K562 (cell line): ENCODE data around the gene ATXN10. TPM values are rescaled to one million over a fixed set of nuclear protein-coding genes. Genes with fewer than 3 reads are reported as not detected.

Experiments used
- ATAC-seq: fragments of 200-7000 bp; cut with Tn5 transposase; 3 replicates; pipeline ENCODE4 v1.9.1; 2020; ENCODE audit warnings: moderate library complexity
- BruUV-seq: library from RNA; stranded (reverse); fragments of 400-500 nt; replicated peaks from 2 replicates; lab custom pipeline; 2021; lab: Mats Ljungman, UMichigan
- CTCF ChIA-PET: fragments of 300-600 bp; formaldehyde crosslinking; extraction: SDS; loops from one replicate; lab custom pipeline; 2021; ENCODE audit warnings: low intra/inter-chr PET ratio; lab: Yijun Ruan, JAX
- POLR2A ChIA-PET: fragments of 300-600, 350-650 bp; sonication (Branson Sonifier 250); formaldehyde crosslinking; extraction: SDS; loops from one replicate; lab custom pipeline; 2021; ENCODE audit warnings: antibody characterized with exemption, inconsistent platforms; lab: Yijun Ruan, JAX
- DNase-seq, 4 experiments: peaks; one replicate each; pipeline versions ENCODE4 v3.0.0 to v3.0.0-alpha.2; 2011 to 2018; ENCODE audit warnings: low spot score in 3 of 4, mixed read lengths in 3 of 4; ENCODE audit errors: extremely low read depth in 1 of 4
- FAIRE-seq: peaks from 2 replicates; lab custom pipeline; 2011; peaks lifted over from hg19 to GRCh38; lab: Jason Lieb, UNC
- H2AFZ ChIP-seq: 2 replicates; pipeline ENCODE4 v1.6.0; 2011; ENCODE audit warnings: low read depth, low read length, control low read depth, inconsistent platforms
- H3K27ac ChIP-seq: fragments of 200-600 bp; 3 replicates; pipeline ENCODE4 v1.8.0; 2011; ENCODE audit warnings: low read depth, mild to moderate bottlenecking, control low read depth, inconsistent platforms, low read length, moderate library complexity, mixed read lengths; ENCODE audit errors: extremely low read depth
- H3K27me3 ChIP-seq, 2 experiments: fragments of 300-600 bp in 1 of 2; 2 replicates in 1 of 2; 3 replicates in 1 of 2; pipeline versions ENCODE4 v1.6.0 to v1.8.0; 2011; ENCODE audit warnings: inconsistent platforms in 2 of 2, low read length in 2 of 2, mild to moderate bottlenecking in 1 of 2, mixed read lengths in 1 of 2, moderate library complexity in 1 of 2; ENCODE audit not compliant: control insufficient read depth in 2 of 2, insufficient read depth in 2 of 2
- H3K36me3 ChIP-seq: fragments of 300-600 bp; 3 replicates; pipeline ENCODE4 v1.8.0; 2011; ENCODE audit warnings: mild to moderate bottlenecking, low read length, inconsistent platforms; ENCODE audit not compliant: control insufficient read depth, insufficient read depth
- H3K4me1 ChIP-seq, 2 experiments: fragments of 200-600 bp in 1 of 2; replicated peaks in 1 of 2; 2 replicates in 1 of 2; 3 replicates in 1 of 2; pipeline versions ENCODE4 v1.5.1 to v1.8.0; 2011; ENCODE audit warnings: inconsistent platforms in 2 of 2, low read length in 2 of 2, mild to moderate bottlenecking in 1 of 2, mixed read lengths in 1 of 2, moderate library complexity in 1 of 2; ENCODE audit not compliant: control insufficient read depth in 2 of 2, insufficient read depth in 2 of 2
- H3K4me2 ChIP-seq: 2 replicates; pipeline ENCODE4 v1.6.1; 2011; ENCODE audit warnings: low read length, control low read depth, inconsistent platforms, mixed read lengths; ENCODE audit not compliant: insufficient read depth
- H3K4me3 ChIP-seq: fragments of 200-600 bp; sonication (generic), shearing (Covaris generic); 2 replicates; pipeline ENCODE4 v1.5.1; 2016; ENCODE audit warnings: control low read depth, inconsistent platforms
- H3K79me2 ChIP-seq: fragments of 200-600 bp; 3 replicates; pipeline ENCODE4 v1.8.0; 2011; ENCODE audit warnings: low read length, inconsistent platforms; ENCODE audit not compliant: control insufficient read depth, insufficient read depth
- H3K9ac ChIP-seq, 2 experiments: 2 replicates each; pipeline versions ENCODE4 v1.6.0 to v1.6.1; 2011; ENCODE audit warnings: low read depth in 2 of 2, low read length in 2 of 2, control low read depth in 1 of 2, inconsistent platforms in 1 of 2, mild to moderate bottlenecking in 1 of 2, mixed read lengths in 1 of 2; ENCODE audit not compliant: insufficient read depth in 1 of 2
- H3K9me1 ChIP-seq: one replicate; pipeline ENCODE4 v1.6.0; 2011; ENCODE audit warnings: inconsistent platforms, mild to moderate bottlenecking, low read length, moderate library complexity; ENCODE audit not compliant: control insufficient read depth, insufficient read depth
- H3K9me3 ChIP-seq: replicated peaks from 2 replicates; pipeline ENCODE4 v1.5.1; 2011; ENCODE audit warnings: low read depth, low read length, inconsistent platforms; ENCODE audit not compliant: control insufficient read depth, insufficient read depth
- H4K20me1 ChIP-seq: replicated peaks from 2 replicates; pipeline ENCODE4 v1.6.1; 2011; ENCODE audit warnings: low read length, inconsistent platforms, mixed read lengths; ENCODE audit not compliant: control insufficient read depth, insufficient read depth
- KLF13 ChIP-seq: fragments of 450-650 bp; IDR thresholded peaks from 2 replicates; pipeline ENCODE4 v1.6.1; 2016; ENCODE audit warnings: missing genetic modification characterization, low read depth, mild to moderate bottlenecking, missing compliant biosample characterization, moderate library complexity, borderline replicate concordance
- MCM5 ChIP-seq: fragments of 450-650 bp; IDR thresholded peaks from 2 replicates; pipeline ENCODE4 v1.6.1; 2016; ENCODE audit warnings: low read depth
- MYNN ChIP-seq, 2 experiments: sonication (generic); formaldehyde crosslinking in 1 of 2; IDR thresholded peaks; 2 replicates each; pipeline versions ENCODE4 v1.5.0 to v1.6.1; 2016 to 2020; ENCODE audit warnings: antibody characterized with exemption in 1 of 2, missing genetic modification reagents in 1 of 2
- SP1 ChIP-seq: sonication (generic); formaldehyde crosslinking; IDR thresholded peaks from 2 replicates; pipeline ENCODE4 v1.8.1; 2022; ENCODE audit warnings: mild to moderate bottlenecking, missing genetic modification reagents
- ZBTB34 ChIP-seq: fragments of 250-450 bp; sonication (Bioruptor Pico); IDR thresholded peaks from 2 replicates; pipeline ENCODE4 v1.8.0; 2021; ENCODE audit warnings: mild to moderate bottlenecking, moderate library complexity
- ZNF584 ChIP-seq: fragments of 200-800 bp; sonication (Bioruptor generic); IDR thresholded peaks from 2 replicates; pipeline ENCODE4 v1.6.1; 2016; ENCODE audit warnings: low read depth, mild to moderate bottlenecking, missing genetic modification characterization, missing compliant biosample characterization
- WGBS: fragments of 100-300 bp; shearing (Covaris generic); methylation state at CpG from one replicate; pipeline ENCODE4 v1.1.6; 2016; ENCODE audit warnings: low coverage, mixed read lengths; ENCODE audit not compliant: insufficient coverage; ENCODE audit errors: missing lambda C conversion rate; 5-methylcytosine and 5-hydroxymethylcytosine counted together
- in situ Hi-C: fragments of 300-500 bp; cut with MboI; formaldehyde crosslinking; loops from 4 replicates; pipeline ENCODE4 v1.15.0; 2018; ENCODE audit warnings: inconsistent platforms, mixed read lengths
- intact Hi-C: fragments of 100-400 bp; cut with micrococcal nuclease; formaldehyde crosslinking; loops from 2 replicates; pipeline ENCODE4 v1.14.2; 2022
- polyA plus RNA-seq, 8 experiments: library from polyadenylated mRNA; depleted of rRNA in 4 of 8; stranded (reverse) in 5 of 8; unstranded in 3 of 8; fragments of >200 nt; fragmentation: Nextera tagmentation in 2 of 8; fragmentation: Illumina TruSeq in 1 of 8; extraction: Ambion mirVana in 2 of 8; extraction: Trizol in 1 of 8; gene quantifications; 2 replicates each; pipeline versions ENCODE4 v1.2.1 to v1.2.3, GENCODE V29; 2011 to 2014; ENCODE audit warnings: inconsistent platforms in 1 of 8, missing spikeins in 1 of 8
- total RNA-seq, 7 experiments: library from RNA; depleted of rRNA in 6 of 7; stranded (reverse); fragments of >200 nt in 6 of 7; fragmentation: Illumina TruSeq in 2 of 7; extraction: Trizol in 2 of 7; gene quantifications; 2 replicates each; pipeline versions ENCODE4 v1.2.1 to v1.2.3, GENCODE V29; 2011 to 2021; ENCODE audit warnings: low replicate concordance in 1 of 7

ATXN10 gene
- total and polyA plus RNA-seq, 9 of the 15 experiments (the other 6 are each of a cell fraction or from before 2014, with no cell fraction given): 11.5 to 190 (median 33.6) TPM

- H3K4me1 ChIP-seq: peaks cover 0 to 8% of the 10 kb centered on the region in 2 experiments; a peak in 2 of 5 replicates
- H3K9me1 ChIP-seq: no peaks in the 10 kb centered on the region
- no peak overlapping the region for H3K27ac ChIP-seq
- TF ChIP-seq SP1 (CRISPR knock-in tag): no peak
- TF ChIP-seq MCM5: no peak
- no peak for TF ChIP-seq KLF13 (tag)
- no peaks in the 10 kb centered on the region for H3K79me2 ChIP-seq
- no peak overlapping the region for H3K4me2 ChIP-seq
- POLR2A ChIA-PET: no interaction called here
- no peak overlapping the region for H3K4me3 ChIP-seq
- H4K20me1 ChIP-seq: peaks cover 4% of the 10 kb centered on the region; the same call in 1 of the 2 replicates
- no peak overlapping the region for H3K9ac ChIP-seq
- no peak for DNase-seq
- CTCF ChIA-PET: interaction anchor here (0.6 kb wide), 1 partner anchor 140 kb away, joined by 3 read pairs; no protein-coding TSS in a partner anchor
- no peak for FAIRE-seq
- in situ Hi-C loops (no loop called here), intact Hi-C loops (no loop called here)
- H3K36me3 ChIP-seq: no peaks in the 10 kb centered on the region
- 14% methylated on average over 18 of the region's 37 CpGs for WGBS
- no peak overlapping the region for H2AFZ ChIP-seq
- no peak for ATAC-seq
- H3K27me3 ChIP-seq: peaks cover 0 to 43% of the 10 kb centered on the region in 2 experiments; a peak in 4 of 5 replicates
- H3K9me3 ChIP-seq: no peaks in the 10 kb centered on the region
- no TSS peak for BruUV-seq
Observed at GRCh38 chr22:45866126-45866645, 194.6 kb downstream of the ATXN10 start.

DNA sequence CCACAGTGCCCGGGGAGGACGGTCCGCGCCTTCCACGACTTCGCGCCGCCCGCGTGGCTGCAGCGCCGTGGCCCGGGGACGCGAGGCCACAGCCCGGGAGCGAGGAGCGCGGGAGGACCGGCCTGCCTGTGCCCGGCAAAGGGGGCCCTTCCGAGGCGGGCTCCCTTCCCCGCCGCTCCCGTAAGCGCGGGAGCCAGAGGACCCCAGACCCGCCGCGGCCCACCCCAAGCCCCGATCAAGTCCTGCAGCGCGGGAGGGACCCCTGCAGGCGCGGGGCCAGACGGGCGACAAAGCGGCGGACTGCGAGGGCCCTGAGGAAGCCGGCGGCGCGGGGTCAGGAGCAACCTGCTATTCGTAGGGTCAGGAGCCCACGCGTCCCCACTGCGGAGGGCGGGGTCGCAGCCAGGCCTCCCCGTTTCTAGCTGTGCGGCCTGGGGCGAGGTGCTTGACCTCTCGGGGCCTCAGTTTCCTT, 195.0 kb downstream of the ATXN10 start:
- Histone ChIP-seq H3K9me3 (no peaks in the 10 kb centered on the region), H4K20me1 (peaks cover 4% of the 10 kb centered on the region; the same call in 1 of the 2 replicates), H3K4me2 (no peak overlapping the region), H3K9me1 (no peaks in the 10 kb centered on the region), H3K27ac (no peak overlapping the region), H3K79me2 (no peaks in the 10 kb centered on the region), H3K27me3 (peaks cover 0 to 40% of the 10 kb centered on the region in 2 experiments; a peak in 4 of 5 replicates), H3K9ac (no peak overlapping the region), H3K4me3 (no peak overlapping the region), H3K36me3 (no peaks in the 10 kb centered on the region), H2AFZ (no peak overlapping the region), H3K4me1 (peaks cover 0 to 8% of the 10 kb centered on the region in 2 experiments; a peak in 2 of 5 replicates)
- FAIRE-seq: no peak
- WGBS: 26% methylated on average over 9 of the region's 55 CpGs
- CTCF ChIA-PET: no interaction called here
- in situ Hi-C loops (no loop called here), intact Hi-C loops (no loop called here)
- POLR2A ChIA-PET: interaction anchor here (1.0 kb wide), 1 partner anchor 35 kb away, joined by 3 read pairs; no protein-coding TSS in a partner anchor
- no peak for DNase-seq
- no TSS peak for BruUV-seq
- ATAC-seq: no peak
- no peak for TF ChIP-seq ZBTB34 (CRISPR knock-in tag)
- TF ChIP-seq ZNF584: no peak
- no peak for TF ChIP-seq MYNN (IDR thresholded peaks at IDR 0.05)
- TF ChIP-seq MYNN (CRISPR knock-in tag; IDR thresholded peaks at IDR 0.05): no peak
